ENCODE results near the gene PLPP2. TPM values are rescaled to one million over a fixed set of nuclear protein-coding genes. Genes with fewer than 3 reads are reported as not detected.

The PLPP2 gene
- total and polyA plus RNA-seq, 2 of the 13 experiments (the other 11 are each of a cell fraction or from before 2014, with no cell fraction given), result not detected

GRCh38 chr19:293436-294110, 2.4 kb upstream of the PLPP2 start:
- no peak overlapping the region for H3K4me2 ChIP-seq (ENCODE audit: low read depth, low read length)
- H2AFZ ChIP-seq (ENCODE audit: low read length), result no peak overlapping the region
- no peak overlapping the region for H3K27ac ChIP-seq (ENCODE audit: extremely low read length, insufficient read depth, low read length)
- ATAC-seq (no peak), FAIRE-seq (no peak), DNase-seq (ENCODE audit: low spot score) (no peak)
- BruUV-seq (replicated peaks), result no TSS peak
- no peaks in the 10 kb centered on the region for H3K9me3 ChIP-seq (ENCODE audit: low read length)
- peaks cover 4 to 32% of the 10 kb centered on the region in 2 experiments for H3K27me3 ChIP-seq (ENCODE audit: control insufficient read depth in 1 of 2, insufficient read depth in 2 of 2, low read length in 2 of 2)
- no peak overlapping the region for H3K4me3 ChIP-seq (replicated peaks in 1 of 3; ENCODE audit: insufficient read depth in 1 of 3, low read depth in 2 of 3, low read length in 3 of 3)
- 0 out of 2 replicates have a peak, but pooled peaks cover 2% of the 10 kb centered on the region for H4K20me1 ChIP-seq (ENCODE audit: insufficient read depth, low read length)
- in situ Hi-C loops (cut with HindIII; ENCODE audit: extremely low pct_ligation_motif_present, low pct_unique_long_range_greater_than_20kb), result no loop called here
- no peaks in the 10 kb centered on the region for H3K36me3 ChIP-seq (replicated peaks in 1 of 2; ENCODE audit: control insufficient read depth in 1 of 2, insufficient read depth in 2 of 2, low read length in 2 of 2)
- TF ChIP-seq PRMT3 (CRISPR knock-in tag; IDR thresholded peaks at IDR 0.05; ENCODE audit: borderline replicate concordance, low read depth) (no peak), SMC3 (IDR thresholded peaks at IDR 0.05; ENCODE audit: low read length) (no peak), ZSCAN5A (CRISPR knock-in tag; IDR thresholded peaks at IDR 0.05; ENCODE audit: borderline replicate concordance) (no peak), ARNTL (CRISPR knock-in tag; IDR thresholded peaks at IDR 0.05) (no peak), SMAD3 (CRISPR knock-in tag; IDR thresholded peaks at IDR 0.05) (no peak), ZBTB10 (CRISPR knock-in tag; IDR thresholded peaks at IDR 0.05; ENCODE audit: borderline replicate concordance) (no peak)
- peaks cover 41% of the 10 kb centered on the region for H3K4me1 ChIP-seq (ENCODE audit: insufficient read depth, low read length)
- no peak overlapping the region for H3K9ac ChIP-seq (ENCODE audit: insufficient read depth, low read depth, low read length)
- intact Hi-C loops (cut with micrococcal nuclease; ENCODE audit: unreplicated experiment), result no loop called here
- no peaks in the 10 kb centered on the region for H3K79me2 ChIP-seq (ENCODE audit: insufficient read depth, low read length)
- ChIA-PET POLR2A (no interaction called here), CTCF (ENCODE audit: low intra/inter-chr PET ratio, low total read pairs) (no interaction called here)
- WGBS (ENCODE audit: low lambda C conversion rate), result 57% methylated on average over 12 of the region's 14 CpGs
